Measurements from ENCODE around the gene AAK1.

Gene AAK1

GRCh38 chr2:69538872-69539548 is 104.5 kb downstream of the AAK1 start:
- no peak for DNase-seq (ENCODE audit: low read depth)

GRCh38 chr2:69538249-69538648 is 105.3 kb downstream of the AAK1 start:
- no peak for DNase-seq (ENCODE audit: low read depth)

GRCh38 chr2:69535817-69536241 is 107.7 kb downstream of the AAK1 start:
- DNase-seq (ENCODE audit: low read depth): no peak

GRCh38 chr2:69531186-69531585 is 112.4 kb downstream of the AAK1 start:
- DNase-seq (ENCODE audit: low read depth): no peak

GRCh38 chr2:69529480-69529879 is 114.1 kb downstream of the AAK1 start:
- DNase-seq (ENCODE audit: low read depth): no peak

DNA sequence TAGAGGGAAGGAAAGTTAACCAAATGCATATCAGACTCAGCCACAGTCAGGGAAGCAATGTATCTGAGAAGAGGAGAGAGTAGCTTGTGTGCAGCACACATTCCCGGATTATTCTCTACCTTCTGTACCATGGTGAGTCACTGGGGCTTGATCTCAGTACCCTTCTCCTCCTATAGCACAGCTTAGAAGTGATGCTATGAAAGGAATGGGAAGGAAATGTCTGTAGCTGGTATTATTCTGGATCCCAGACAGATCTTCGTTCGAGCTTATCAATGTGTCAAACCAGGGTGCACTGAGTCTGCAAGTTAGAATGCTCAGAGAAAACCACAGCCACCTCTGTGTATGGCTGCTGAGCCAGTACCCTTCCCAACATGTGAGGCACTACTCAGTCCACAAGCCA is 118.3 kb downstream of the AAK1 start:
- DNase-seq (ENCODE audit: low read depth): no peak

GRCh38 chr2:69524799-69525198 is 118.7 kb downstream of the AAK1 start:
- DNase-seq (ENCODE audit: low read depth): no peak

GRCh38 chr2:69521747-69522146 is 121.8 kb downstream of the AAK1 start:
- no peak for DNase-seq (ENCODE audit: low read depth)

DNA sequence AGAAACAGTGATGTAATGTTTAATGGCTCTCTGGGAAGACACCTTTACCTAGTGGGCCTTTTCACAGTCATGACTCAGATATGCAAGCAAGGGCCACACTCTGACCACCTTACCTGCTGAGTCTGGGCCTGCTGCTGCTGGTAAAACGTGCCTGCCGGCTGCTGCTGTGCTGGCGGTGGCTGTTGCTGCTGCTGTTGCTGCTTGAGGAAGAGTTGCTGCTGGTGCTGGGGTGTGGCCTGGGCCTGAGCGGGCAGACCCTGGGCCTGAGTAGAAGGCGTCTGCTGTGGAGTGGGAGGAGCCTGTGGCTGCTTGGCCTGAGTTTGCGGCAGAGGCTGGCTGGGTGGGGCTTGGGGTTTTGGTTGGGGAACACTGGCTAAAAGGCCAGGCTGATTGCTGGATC is 124.7 kb downstream of the AAK1 start:
- DNase-seq (ENCODE audit: low read depth): no peak

- no peak for DNase-seq (ENCODE audit: low read depth)
Measured at GRCh38 chr2:69517410-69517809, 126.1 kb downstream of the AAK1 start.

DNA sequence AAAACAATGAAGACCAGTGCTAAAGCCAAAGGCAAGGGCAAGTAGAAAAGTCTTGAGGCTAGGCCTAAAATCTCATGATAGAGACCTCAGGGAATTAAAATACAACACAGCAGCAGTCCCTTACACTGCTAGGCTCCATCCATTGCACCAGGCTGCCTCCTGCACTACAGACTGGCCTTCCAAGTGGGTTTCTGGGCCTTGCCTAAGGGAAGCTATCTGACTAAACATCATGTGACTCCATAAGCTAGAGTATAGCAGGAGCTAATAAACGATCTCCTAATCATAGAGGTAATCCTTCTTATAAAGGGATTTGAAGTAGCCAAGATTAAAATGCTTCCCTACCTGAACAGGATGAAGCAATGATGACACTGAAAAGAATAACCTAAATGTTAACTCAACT is 128.7 kb downstream of the AAK1 start:
- DNase-seq (ENCODE audit: low read depth): no peak

GRCh38 chr2:69514406-69514805 is 129.1 kb downstream of the AAK1 start:
- DNase-seq (ENCODE audit: low read depth): no peak

- no peak for DNase-seq (ENCODE audit: low read depth)
Measured at GRCh38 chr2:69512446-69512845, 131.1 kb downstream of the AAK1 start.

GRCh38 chr2:69510204-69510603 is 133.3 kb downstream of the AAK1 start:
- no peak for DNase-seq (ENCODE audit: low read depth)

DNA sequence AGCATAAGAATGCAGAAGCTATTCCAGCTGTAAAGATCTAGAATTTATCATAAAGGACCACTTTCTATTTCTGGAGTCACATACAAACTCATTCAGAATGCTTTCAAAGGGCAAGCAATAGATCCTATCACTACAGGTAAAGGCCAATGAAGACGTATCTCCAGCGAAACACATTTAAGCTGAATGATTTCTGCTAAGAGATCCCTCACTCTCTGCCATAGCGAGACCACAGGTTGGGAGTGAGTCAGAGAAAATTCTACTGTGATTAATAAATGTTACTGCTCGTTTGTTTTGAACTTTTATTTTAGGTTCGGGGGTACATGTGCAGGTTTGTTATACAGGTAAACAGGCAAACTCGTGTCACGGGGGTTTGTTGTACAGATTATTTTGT is 133.8 kb downstream of the AAK1 start:
- DNase-seq (ENCODE audit: low read depth): no peak

GRCh38 chr2:69509011-69509749 is 134.4 kb downstream of the AAK1 start:
- no peak for DNase-seq (ENCODE audit: low read depth)

GRCh38 chr2:69505710-69506109 is 137.8 kb downstream of the AAK1 start:
- no peak for DNase-seq (ENCODE audit: low read depth)

- no peak for DNase-seq (ENCODE audit: low read depth)
Measured at GRCh38 chr2:69501301-69501700, 142.2 kb downstream of the AAK1 start.

DNA sequence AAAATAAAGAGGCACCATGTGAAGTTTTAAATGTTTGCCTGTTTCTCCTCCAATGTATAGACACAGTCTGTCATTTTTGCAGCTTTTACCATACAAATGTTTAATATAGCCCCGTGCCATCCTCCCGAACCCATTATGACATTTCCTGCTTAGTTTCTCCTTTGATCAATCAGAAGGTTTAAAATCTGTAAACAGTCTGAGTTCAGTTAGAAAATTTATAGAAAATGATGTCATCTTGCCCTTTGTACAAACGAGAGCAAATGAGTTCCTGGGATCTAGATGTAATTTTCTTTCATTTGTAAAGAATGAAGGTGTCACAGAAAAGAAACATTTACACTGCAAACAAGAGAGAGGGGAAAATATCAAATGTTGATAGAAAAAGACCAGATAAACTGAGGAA is 143.6 kb downstream of the AAK1 start:
- DNase-seq (ENCODE audit: low read depth): no peak

GRCh38 chr2:69499242-69499641 is 144.3 kb downstream of the AAK1 start:
- no peak for DNase-seq (ENCODE audit: low read depth)

GRCh38 chr2:69495861-69496260 is 147.7 kb downstream of the AAK1 start:
- no peak for DNase-seq (ENCODE audit: low read depth)

DNA sequence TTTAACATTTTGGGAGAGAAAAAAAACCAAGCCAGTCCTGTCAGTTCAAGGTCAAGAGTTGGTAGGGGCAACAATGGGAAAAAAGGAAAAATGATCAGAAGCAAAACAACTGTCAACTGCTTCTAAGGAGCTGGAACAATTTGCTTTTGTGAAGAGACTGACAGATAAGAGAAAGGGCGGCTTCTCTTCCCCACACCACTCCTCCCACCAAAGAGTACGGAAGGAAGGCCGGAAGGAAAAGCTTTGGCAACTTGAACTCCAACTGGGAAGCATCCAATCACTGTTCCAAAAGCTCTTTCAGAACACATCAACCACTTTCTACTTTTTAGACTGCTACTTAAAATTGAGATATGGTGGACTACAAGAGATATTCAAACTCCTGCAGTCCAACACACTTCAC is 148.5 kb downstream of the AAK1 start:
- no peak for DNase-seq (ENCODE audit: low read depth)

DNA sequence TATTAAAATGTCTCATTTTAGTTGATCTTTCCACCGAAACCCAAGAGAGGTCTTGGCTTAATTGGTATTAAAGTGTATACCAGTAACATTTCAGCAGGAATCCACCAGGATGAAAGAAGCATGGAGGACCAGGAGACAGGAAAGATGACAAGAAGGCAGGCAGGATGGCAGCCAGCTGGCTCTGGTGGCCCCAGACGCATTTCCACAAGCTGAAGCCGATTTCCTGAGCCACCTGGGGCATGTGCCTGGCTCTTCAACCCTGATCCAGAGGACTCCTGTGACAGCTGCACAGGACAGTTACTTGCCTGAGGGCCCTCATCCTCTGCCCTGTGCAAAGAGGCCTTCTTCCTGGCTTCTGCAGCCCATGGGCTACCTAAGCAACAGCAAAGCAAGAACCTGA is 149.4 kb downstream of the AAK1 start:
- DNase-seq (ENCODE audit: low read depth): no peak

DNA sequence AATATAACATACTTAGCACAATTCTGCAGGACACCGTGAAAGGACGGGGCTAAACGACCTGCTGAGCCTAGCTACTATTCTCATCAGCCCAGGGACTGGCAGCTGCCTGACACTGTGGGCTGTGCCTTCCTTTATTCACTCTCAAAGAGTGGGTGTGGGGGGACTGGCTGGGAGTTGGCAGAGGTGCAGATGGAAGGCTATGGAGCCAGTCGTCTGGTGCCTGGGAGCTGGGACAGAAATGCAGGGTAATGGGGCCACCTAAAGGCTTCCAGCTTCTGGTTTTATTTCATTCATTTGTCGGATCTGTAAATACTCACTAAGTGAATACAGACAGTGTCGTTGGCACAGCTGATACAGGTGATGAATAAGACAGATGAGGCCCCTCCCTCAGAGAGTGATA is 150.3 kb downstream of the AAK1 start:
- no peak for DNase-seq (ENCODE audit: low read depth)
